LNCAP (cell line): ENCODE results near the gene IL32.
A peak's percentile ranks its signal among the peaks of the same experiment; 100 is the strongest.

Experiments used
- TF ChIP-seq, protein P1 (sequence below): fragments of 450-650 bp; IDR thresholded peaks from 2 replicates; pipeline ENCODE4 v1.5.1; 2017; ENCODE audit warnings: mild to moderate bottlenecking

Gene IL32

DNA sequence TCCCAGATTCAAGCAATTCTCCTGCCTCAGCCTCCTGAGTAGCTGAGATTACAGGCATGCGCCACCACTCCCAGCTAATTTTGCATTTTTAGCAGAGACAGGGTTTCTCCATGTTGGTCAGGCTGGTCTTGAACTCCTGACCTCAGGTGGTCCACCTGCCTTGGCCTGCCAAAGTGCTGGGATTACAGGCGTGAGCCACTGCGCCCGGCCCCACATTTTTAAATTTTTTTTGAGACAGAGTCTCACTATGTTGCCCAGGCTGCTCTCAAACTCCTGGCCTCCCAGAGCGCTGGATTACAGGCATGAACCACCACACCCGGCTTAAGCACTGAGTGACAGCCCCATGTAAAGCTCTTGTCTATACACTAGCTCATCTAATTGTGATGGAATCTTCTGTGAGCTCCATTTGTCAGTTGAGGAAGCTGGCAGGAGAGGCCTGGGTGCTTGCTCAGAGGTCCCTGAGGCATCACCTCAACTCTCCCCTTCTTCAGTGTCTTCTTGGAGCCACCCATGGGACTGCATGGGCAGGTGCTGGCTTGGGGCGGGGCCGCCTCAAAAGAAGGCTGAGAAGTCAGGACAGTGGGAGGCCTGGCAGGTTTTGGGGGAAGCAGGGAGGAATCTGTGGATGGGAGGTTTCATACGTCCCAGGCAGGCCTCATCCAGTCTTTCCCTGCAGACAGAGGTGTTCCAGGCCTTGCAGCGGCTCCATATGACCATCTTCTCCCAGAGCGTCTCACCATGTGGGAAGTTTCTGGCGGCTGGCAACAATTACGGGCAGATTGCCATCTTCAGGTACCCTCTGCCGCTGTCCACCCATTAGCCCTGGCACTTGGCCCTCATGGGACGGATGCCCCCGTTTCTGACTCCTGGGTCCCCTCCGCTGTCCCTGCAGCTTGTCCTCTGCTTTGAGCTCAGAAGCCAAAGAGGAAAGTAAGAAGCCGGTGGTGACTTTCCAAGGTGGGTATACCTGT is 40.1 kb upstream of the IL32 start:
- TF ChIP-seq, protein P1, sequence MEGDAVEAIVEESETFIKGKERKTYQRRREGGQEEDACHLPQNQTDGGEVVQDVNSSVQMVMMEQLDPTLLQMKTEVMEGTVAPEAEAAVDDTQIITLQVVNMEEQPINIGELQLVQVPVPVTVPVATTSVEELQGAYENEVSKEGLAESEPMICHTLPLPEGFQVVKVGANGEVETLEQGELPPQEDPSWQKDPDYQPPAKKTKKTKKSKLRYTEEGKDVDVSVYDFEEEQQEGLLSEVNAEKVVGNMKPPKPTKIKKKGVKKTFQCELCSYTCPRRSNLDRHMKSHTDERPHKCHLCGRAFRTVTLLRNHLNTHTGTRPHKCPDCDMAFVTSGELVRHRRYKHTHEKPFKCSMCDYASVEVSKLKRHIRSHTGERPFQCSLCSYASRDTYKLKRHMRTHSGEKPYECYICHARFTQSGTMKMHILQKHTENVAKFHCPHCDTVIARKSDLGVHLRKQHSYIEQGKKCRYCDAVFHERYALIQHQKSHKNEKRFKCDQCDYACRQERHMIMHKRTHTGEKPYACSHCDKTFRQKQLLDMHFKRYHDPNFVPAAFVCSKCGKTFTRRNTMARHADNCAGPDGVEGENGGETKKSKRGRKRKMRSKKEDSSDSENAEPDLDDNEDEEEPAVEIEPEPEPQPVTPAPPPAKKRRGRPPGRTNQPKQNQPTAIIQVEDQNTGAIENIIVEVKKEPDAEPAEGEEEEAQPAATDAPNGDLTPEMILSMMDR, result no peak

DNA sequence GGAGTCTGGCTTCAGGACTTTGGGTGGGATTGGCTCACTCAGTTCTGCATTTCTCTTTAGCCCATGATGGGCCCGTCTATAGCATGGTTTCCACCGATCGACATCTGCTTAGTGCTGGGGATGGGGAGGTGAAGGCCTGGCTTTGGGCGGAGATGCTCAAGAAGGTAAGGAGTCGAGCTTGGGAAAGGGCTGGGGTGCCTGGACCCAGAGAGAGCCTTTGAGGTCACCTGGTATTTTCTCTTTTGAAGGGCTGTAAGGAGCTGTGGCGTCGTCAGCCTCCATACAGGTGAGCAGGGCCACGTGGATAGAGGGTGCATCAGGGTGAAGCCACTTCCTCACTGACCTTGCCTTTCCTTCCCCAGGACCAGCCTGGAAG is 39.4 kb upstream of the IL32 start:
- TF ChIP-seq, protein P1, result no peak

DNA sequence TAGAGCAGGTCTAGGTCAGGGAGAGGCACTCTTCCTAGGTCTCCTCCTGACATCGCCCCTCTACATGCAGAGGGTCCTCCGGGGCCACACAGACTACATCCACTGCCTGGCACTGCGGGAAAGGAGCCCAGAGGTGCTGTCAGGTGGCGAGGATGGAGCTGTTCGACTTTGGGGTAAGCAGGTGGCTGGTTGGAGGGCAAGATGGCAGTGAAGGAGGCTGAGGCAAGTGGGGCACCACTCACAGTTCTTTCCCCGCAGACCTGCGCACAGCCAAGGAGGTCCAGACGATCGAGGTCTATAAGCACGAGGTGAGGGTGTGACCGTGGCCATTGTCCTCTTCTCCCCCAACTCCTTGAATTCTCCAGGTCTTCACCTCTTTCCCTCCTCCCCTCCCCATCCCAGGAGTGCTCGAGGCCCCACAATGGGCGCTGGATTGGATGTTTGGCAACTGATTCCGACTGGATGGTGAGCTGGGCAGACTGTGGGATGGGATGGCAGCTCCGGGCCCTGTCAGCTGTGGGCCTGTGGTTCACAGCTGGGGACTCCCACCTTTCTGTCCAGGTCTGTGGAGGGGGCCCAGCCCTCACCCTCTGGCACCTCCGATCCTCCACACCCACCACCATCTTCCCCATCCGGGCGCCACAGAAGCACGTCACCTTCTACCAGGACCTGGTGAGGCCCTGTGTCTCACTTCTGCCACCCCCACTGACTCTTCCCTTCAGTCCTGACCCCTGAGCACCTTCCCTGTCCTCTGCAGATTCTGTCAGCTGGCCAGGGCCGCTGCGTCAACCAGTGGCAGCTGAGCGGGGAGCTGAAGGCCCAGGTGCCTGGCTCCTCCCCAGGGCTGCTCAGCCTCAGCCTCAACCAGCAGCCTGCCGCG is 38.6 kb upstream of the IL32 start:
- TF ChIP-seq, protein P1, result no peak

DNA sequence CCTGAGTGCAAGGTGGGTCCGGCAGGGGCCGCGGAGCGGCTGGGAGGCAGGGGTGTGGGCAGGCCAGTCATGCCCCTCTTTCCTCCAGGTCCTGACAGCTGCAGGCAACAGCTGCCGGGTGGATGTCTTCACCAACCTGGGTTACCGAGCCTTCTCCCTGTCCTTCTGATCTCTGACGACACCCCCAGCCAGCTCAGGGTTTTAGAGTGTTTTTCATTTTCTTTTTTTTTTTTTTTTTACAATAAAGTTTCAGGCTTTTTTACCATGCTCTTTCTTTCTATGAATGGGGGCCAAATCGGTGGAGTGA is 38.0 kb upstream of the IL32 start:
- TF ChIP-seq, protein P1, result no peak

DNA sequence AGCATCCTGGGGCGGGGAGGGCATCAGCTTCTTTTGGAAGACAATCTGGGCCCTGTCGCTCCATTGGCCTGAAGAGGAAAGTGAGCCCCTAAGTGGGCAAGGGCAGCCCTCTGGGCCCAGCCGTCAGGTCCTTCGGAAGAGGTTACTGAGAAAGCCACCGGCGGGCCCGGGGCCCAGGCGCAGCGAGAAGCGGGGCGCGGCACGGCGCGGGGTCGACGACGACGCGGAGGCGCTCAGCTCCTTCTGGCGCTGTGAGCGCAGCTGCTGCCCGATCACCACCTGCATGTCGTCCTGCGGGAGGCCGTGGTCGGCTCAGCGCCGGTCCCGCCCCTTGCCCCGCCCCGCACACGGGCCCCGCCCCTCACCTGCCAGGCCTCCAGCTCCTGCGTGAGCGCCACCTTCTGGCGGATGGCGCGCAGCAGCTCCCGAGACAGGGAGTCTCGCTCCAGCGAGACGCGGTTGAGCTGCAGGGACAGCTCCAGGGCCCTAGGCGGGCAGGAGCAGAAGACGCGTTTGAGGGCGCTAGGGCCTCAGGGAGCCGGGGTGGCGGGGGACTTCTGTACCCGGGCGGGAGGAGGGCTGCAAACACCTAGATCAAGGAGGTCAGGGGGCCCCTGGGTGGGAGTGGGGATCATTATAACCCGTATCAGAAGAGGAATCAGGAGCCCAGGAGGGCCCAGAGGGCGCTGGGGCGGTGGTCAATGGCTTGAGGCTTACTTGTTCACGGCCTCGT is 37.3 kb upstream of the IL32 start:
- TF ChIP-seq, protein P1, result peak; percentile 94

DNA sequence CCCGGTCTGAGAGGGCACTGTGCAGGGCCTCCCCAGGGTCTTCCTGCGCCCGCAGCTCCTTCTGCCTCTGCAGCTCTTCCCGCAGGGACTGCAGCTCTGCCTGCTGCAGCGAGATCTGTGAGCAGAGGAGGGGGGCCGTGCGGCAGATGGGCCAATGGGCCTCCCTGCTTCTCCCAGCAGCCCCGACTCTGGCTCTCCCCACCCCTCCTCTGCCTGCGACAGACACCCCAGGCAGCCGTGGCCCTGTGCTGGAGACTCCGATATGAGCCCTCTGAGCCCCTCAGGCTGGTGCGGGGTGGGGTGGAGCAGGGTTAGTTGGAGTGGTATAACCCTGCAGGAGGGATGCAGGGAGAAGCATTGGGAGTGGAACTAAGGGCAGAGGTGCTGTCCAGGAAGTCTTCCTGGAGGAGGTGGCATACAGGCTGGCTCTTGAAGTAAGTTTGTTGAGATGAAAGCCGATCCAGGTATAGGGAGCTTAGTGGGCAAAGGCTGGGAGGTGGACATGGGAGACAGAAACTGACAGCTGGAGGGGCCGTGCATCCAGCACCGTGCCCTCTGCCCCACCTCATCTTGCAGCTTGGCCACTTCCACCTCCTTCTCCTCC is 36.6 kb upstream of the IL32 start:
- TF ChIP-seq, protein P1, result no peak
